ENCODE results near the gene SPO11. TPM values are rescaled to one million over a fixed set of nuclear protein-coding genes. Genes with fewer than 3 reads are reported as not detected.

The SPO11 gene
- total RNA-seq, result not detected

GRCh38 chr20:57329608-57330221 lies at the start of gene SPO11:
Gene SPO11, plus strand, starts transcription at chr20:57329803. Its CDS starts 65 bp downstream, at chr20:57329868.
- ATAC-seq (no peak), DNase-seq (ENCODE audit: low spot score in 2 of 2) (no peak)
- Mint-ChIP-seq H3K9me3 (no peaks in the 10 kb centered on the region), H3K36me3 (no peaks in the 10 kb centered on the region), H3K27ac (no peak within 1 kb of the TSS)

GRCh38 chr20:57280221-57280620 lies 49.4 kb upstream of the SPO11 start:
- no peak for DNase-seq (ENCODE audit: low spot score in 2 of 2)
- Mint-ChIP-seq H3K36me3 (no peaks in the 10 kb centered on the region), H3K27ac (no peak overlapping the region), H3K9me3 (no peaks in the 10 kb centered on the region)
- no peak for ATAC-seq

- Mint-ChIP-seq H3K36me3 (no peaks in the 10 kb centered on the region), H3K9me3 (no peaks in the 10 kb centered on the region), H3K27ac (no peak overlapping the region)
- no peak for ATAC-seq
- DNase-seq (ENCODE audit: low spot score in 2 of 2), result no peak
Measured at GRCh38 chr20:57281900-57282299, 47.7 kb upstream of the SPO11 start.

- Mint-ChIP-seq H3K36me3 (no peaks in the 10 kb centered on the region), H3K27ac (no peak overlapping the region), H3K9me3 (no peaks in the 10 kb centered on the region)
- no peak for DNase-seq (ENCODE audit: low spot score in 2 of 2)
- no peak for ATAC-seq
Measured at GRCh38 chr20:57282670-57283361, 46.8 kb upstream of the SPO11 start.

GRCh38 chr20:57283860-57284259 lies 45.7 kb upstream of the SPO11 start:
- no peaks in the 10 kb centered on the region for H3K9me3 Mint-ChIP-seq
- no peak for ATAC-seq
- DNase-seq (ENCODE audit: low spot score in 2 of 2), result no peak
- no peaks in the 10 kb centered on the region for H3K36me3 Mint-ChIP-seq
- H3K27ac Mint-ChIP-seq, result no peak overlapping the region

GRCh38 chr20:57287007-57287880 lies 42.4 kb upstream of the SPO11 start:
- Mint-ChIP-seq H3K27ac (no peak overlapping the region), H3K9me3 (no peaks in the 10 kb centered on the region), H3K36me3 (no peaks in the 10 kb centered on the region)
- DNase-seq (ENCODE audit: low spot score in 2 of 2) (no peak), ATAC-seq (no peak)

- ATAC-seq (no peak), DNase-seq (ENCODE audit: low spot score in 2 of 2) (no peak)
- Mint-ChIP-seq H3K27ac (no peak overlapping the region), H3K36me3 (no peaks in the 10 kb centered on the region), H3K9me3 (no peaks in the 10 kb centered on the region)
Measured at GRCh38 chr20:57287901-57288300, 41.7 kb upstream of the SPO11 start.

GRCh38 chr20:57288651-57289277 lies 40.8 kb upstream of the SPO11 start:
- DNase-seq (ENCODE audit: low spot score in 2 of 2) (no peak), ATAC-seq (no peak)
- H3K27ac Mint-ChIP-seq, result no peak overlapping the region
- no peaks in the 10 kb centered on the region for H3K9me3 Mint-ChIP-seq
- no peaks in the 10 kb centered on the region for H3K36me3 Mint-ChIP-seq

GRCh38 chr20:57289391-57290177 lies 40.0 kb upstream of the SPO11 start:
- ATAC-seq (no peak), DNase-seq (ENCODE audit: low spot score in 2 of 2) (no peak)
- no peaks in the 10 kb centered on the region for H3K9me3 Mint-ChIP-seq
- H3K27ac Mint-ChIP-seq, result no peak overlapping the region
- no peaks in the 10 kb centered on the region for H3K36me3 Mint-ChIP-seq

GRCh38 chr20:57290178-57290484 lies 39.5 kb upstream of the SPO11 start:
- Mint-ChIP-seq H3K9me3 (no peaks in the 10 kb centered on the region), H3K36me3 (no peaks in the 10 kb centered on the region), H3K27ac (no peak overlapping the region)
- no peak for ATAC-seq
- DNase-seq (ENCODE audit: low spot score in 2 of 2), result no peak

GRCh38 chr20:57291003-57291402 lies 38.6 kb upstream of the SPO11 start:
- Mint-ChIP-seq H3K9me3 (no peaks in the 10 kb centered on the region), H3K27ac (no peak overlapping the region), H3K36me3 (no peaks in the 10 kb centered on the region)
- DNase-seq (ENCODE audit: low spot score in 2 of 2), result no peak
- no peak for ATAC-seq

GRCh38 chr20:57291694-57292093 lies 37.9 kb upstream of the SPO11 start:
- ATAC-seq, result no peak
- Mint-ChIP-seq H3K9me3 (no peaks in the 10 kb centered on the region), H3K27ac (no peak overlapping the region), H3K36me3 (no peaks in the 10 kb centered on the region)
- no peak for DNase-seq (ENCODE audit: low spot score in 2 of 2)

- no peak for ATAC-seq
- DNase-seq (ENCODE audit: low spot score in 2 of 2), result no peak
- no peaks in the 10 kb centered on the region for H3K36me3 Mint-ChIP-seq
- no peak overlapping the region for H3K27ac Mint-ChIP-seq
- no peaks in the 10 kb centered on the region for H3K9me3 Mint-ChIP-seq
Measured at GRCh38 chr20:57292611-57293010, 37.0 kb upstream of the SPO11 start.

GRCh38 chr20:57293995-57294394 lies 35.6 kb upstream of the SPO11 start:
- ATAC-seq (no peak), DNase-seq (ENCODE audit: low spot score in 2 of 2) (no peak)
- no peak overlapping the region for H3K27ac Mint-ChIP-seq
- H3K9me3 Mint-ChIP-seq, result no peaks in the 10 kb centered on the region
- H3K36me3 Mint-ChIP-seq, result no peaks in the 10 kb centered on the region

- Mint-ChIP-seq H3K27ac (no peak overlapping the region), H3K9me3 (no peaks in the 10 kb centered on the region), H3K36me3 (no peaks in the 10 kb centered on the region)
- DNase-seq (ENCODE audit: low spot score in 2 of 2) (no peak), ATAC-seq (no peak)
Measured at GRCh38 chr20:57294550-57294949, 35.1 kb upstream of the SPO11 start.

- no peaks in the 10 kb centered on the region for H3K36me3 Mint-ChIP-seq
- no peak for DNase-seq (ENCODE audit: low spot score in 2 of 2)
- H3K9me3 Mint-ChIP-seq, result no peaks in the 10 kb centered on the region
- H3K27ac Mint-ChIP-seq, result no peak overlapping the region
- no peak for ATAC-seq
Measured at GRCh38 chr20:57298457-57298856, 31.1 kb upstream of the SPO11 start.
